ENCODE measurements around the gene SLC6A20.

SLC6A20 gene

DNA sequence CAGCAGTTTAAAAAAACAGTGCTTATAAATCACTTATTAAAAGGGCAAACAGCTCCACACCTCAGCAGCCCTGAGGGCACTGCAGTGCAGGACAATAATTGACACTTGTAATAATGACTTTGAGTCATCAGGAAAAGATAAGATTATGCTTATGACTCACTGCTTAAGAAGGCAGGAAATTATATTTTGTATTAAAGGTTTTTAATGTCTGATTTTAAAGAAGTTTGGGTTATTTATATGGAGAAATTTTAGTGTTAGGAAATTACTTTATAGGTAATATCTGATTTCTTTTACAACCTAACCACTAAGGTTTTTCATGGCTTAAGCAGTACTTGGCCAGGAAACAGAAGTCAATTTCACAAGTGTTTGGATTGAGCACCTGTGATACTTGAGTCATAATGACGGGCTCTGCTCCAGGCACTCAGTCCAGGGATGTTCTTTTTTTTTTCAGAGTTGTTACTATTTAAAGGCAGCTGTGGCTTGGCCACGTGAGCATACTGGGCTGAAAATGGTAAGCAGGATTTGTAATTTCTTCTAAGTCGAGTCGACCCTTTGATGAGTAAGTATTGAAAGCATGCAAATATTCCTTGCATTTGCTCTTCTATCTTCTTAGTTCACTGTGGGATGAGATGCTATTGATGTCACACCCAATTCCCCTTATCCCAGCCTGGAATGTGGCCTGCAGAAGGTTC lies 21.6 kb upstream of the SLC6A20 start:
- Histone ChIP-seq H4K20me1 (ENCODE audit: insufficient read depth, low read length) (no peaks in the 10 kb centered on the region), H3K9ac (ENCODE audit: low read length) (no peak overlapping the region), H3K4me2 (ENCODE audit: low read length) (no peak overlapping the region), H3K9me3 (ENCODE audit: low read length) (no peaks in the 10 kb centered on the region), H2AFZ (ENCODE audit: low read length) (no peak overlapping the region), H3K79me2 (ENCODE audit: insufficient read depth, low read length) (no peaks in the 10 kb centered on the region), H3K4me1 (ENCODE audit: insufficient read depth, low read length, severe bottlenecking) (no peaks in the 10 kb centered on the region), H3K4me3 (ENCODE audit: low read depth, low read length, poor library complexity, severe bottlenecking) (no peak overlapping the region), H3K27ac (ENCODE audit: low read depth, low read length, poor library complexity, severe bottlenecking) (no peak overlapping the region), H3K36me3 (ENCODE audit: insufficient read depth, low read length) (no peaks in the 10 kb centered on the region), H3K9me2 (ENCODE audit: low read depth, low read length) (no peaks in the 10 kb centered on the region), H3F3A (ENCODE audit: insufficient read depth, low read length) (no peaks in the 10 kb centered on the region), H3K27me3 (ENCODE audit: insufficient read depth, low read length) (no peaks in the 10 kb centered on the region)
- no peak for TF ChIP-seq EZH2 (IDR thresholded peaks at IDR 0.05; ENCODE audit: borderline replicate concordance, low read length)

- no peak overlapping the region for H3K4me2 ChIP-seq (ENCODE audit: low read length)
- H3K4me3 ChIP-seq (ENCODE audit: low read depth, low read length, poor library complexity, severe bottlenecking): no peak overlapping the region
- TF ChIP-seq CTCF (IDR thresholded peaks at IDR 0.05; ENCODE audit: low read length) (no peak), EZH2 (IDR thresholded peaks at IDR 0.05; ENCODE audit: borderline replicate concordance, low read length) (no peak)
- H3K27ac ChIP-seq (ENCODE audit: low read depth, low read length, poor library complexity, severe bottlenecking): no peak overlapping the region
- no peaks in the 10 kb centered on the region for H3K27me3 ChIP-seq (ENCODE audit: insufficient read depth, low read length)
- no peaks in the 10 kb centered on the region for H3K9me2 ChIP-seq (ENCODE audit: low read depth, low read length)
- H3K9me3 ChIP-seq (ENCODE audit: low read length): no peaks in the 10 kb centered on the region
- no peak overlapping the region for H3K9ac ChIP-seq (ENCODE audit: low read length)
- no peaks in the 10 kb centered on the region for H3F3A ChIP-seq (ENCODE audit: insufficient read depth, low read length)
- H3K4me1 ChIP-seq (ENCODE audit: insufficient read depth, low read length, severe bottlenecking): no peaks in the 10 kb centered on the region
- H3K79me2 ChIP-seq (ENCODE audit: insufficient read depth, low read length): no peaks in the 10 kb centered on the region
- H2AFZ ChIP-seq (ENCODE audit: low read length): no peak overlapping the region
- H4K20me1 ChIP-seq (ENCODE audit: insufficient read depth, low read length): no peaks in the 10 kb centered on the region
- H3K36me3 ChIP-seq (ENCODE audit: insufficient read depth, low read length): no peaks in the 10 kb centered on the region
These were observed 20.2 kb upstream of the SLC6A20 start for GRCh38 chr3:45816544-45816943.

DNA sequence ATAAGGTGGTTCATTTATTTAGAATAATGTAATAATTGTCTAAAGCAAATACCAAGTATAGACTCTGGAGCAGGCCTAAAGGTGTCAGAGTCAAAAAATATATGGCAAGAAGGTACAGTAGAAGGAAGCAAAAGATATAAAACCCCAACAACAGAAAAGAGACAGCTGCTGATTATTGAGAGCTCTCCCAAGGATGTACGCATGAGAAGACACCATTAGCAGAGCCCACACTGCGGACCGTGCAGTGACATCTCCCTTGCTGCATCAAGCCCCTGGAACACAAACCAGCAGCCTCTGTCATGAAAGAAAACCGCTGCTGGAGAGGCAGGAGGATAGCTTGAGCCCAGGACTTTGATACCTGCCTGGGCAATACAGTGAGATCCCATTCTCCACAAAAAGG lies 18.0 kb upstream of the SLC6A20 start:
- Histone ChIP-seq H3K4me3 (ENCODE audit: low read depth, low read length, poor library complexity, severe bottlenecking) (no peak overlapping the region), H3F3A (ENCODE audit: insufficient read depth, low read length) (no peaks in the 10 kb centered on the region), H3K9me3 (ENCODE audit: low read length) (no peaks in the 10 kb centered on the region), H3K27ac (ENCODE audit: low read depth, low read length, poor library complexity, severe bottlenecking) (no peak overlapping the region), H2AFZ (ENCODE audit: low read length) (no peak overlapping the region), H3K9me2 (ENCODE audit: low read depth, low read length) (no peaks in the 10 kb centered on the region), H3K27me3 (ENCODE audit: insufficient read depth, low read length) (no peaks in the 10 kb centered on the region), H3K9ac (ENCODE audit: low read length) (no peak overlapping the region), H3K4me2 (ENCODE audit: low read length) (no peak overlapping the region), H3K4me1 (ENCODE audit: insufficient read depth, low read length, severe bottlenecking) (no peaks in the 10 kb centered on the region), H4K20me1 (ENCODE audit: insufficient read depth, low read length) (no peaks in the 10 kb centered on the region), H3K36me3 (ENCODE audit: insufficient read depth, low read length) (no peaks in the 10 kb centered on the region), H3K79me2 (ENCODE audit: insufficient read depth, low read length) (no peaks in the 10 kb centered on the region)
- TF ChIP-seq EZH2 (IDR thresholded peaks at IDR 0.05; ENCODE audit: borderline replicate concordance, low read length) (no peak), CTCF (IDR thresholded peaks at IDR 0.05; ENCODE audit: low read length) (no peak)
